HG02763 (cell line): ENCODE data around the gene HFM1.

Experiments
- ATAC-seq: cut with Tn5 transposase; IDR thresholded peaks from one replicate; pipeline ENCODE4 v1.9.1; 2021; ENCODE audit warnings: mild to moderate bottlenecking, moderate library complexity; ENCODE audit not compliant: unreplicated experiment

HFM1 gene

GRCh38 chr1:91244737-91245136 lies 159.9 kb downstream of the HFM1 start:
- ATAC-seq, result no peak

- no peak for ATAC-seq
Measured at GRCh38 chr1:91243171-91243570, 161.5 kb downstream of the HFM1 start.

- no peak for ATAC-seq
Measured at GRCh38 chr1:91234181-91234580, 170.5 kb downstream of the HFM1 start.

GRCh38 chr1:91226741-91227140 lies 177.9 kb downstream of the HFM1 start:
- ATAC-seq, result no peak

GRCh38 chr1:91224878-91225277 lies 179.8 kb downstream of the HFM1 start:
- no peak for ATAC-seq

- ATAC-seq, result no peak
Measured at GRCh38 chr1:91221017-91221416, 183.6 kb downstream of the HFM1 start.

- ATAC-seq, result no peak
Measured at GRCh38 chr1:91217911-91218310, 186.7 kb downstream of the HFM1 start.
